Heart right ventricle (tissue), 16 donors: Measurements from ENCODE around the gene ATP6V0A1. TPM values are rescaled to one million over a fixed set of nuclear protein-coding genes. Genes with fewer than 3 reads are reported as not detected.
A peak's percentile ranks its signal among the peaks of the same experiment; 100 is the strongest.

ENCODE experiments used
- ATAC-seq, 8 donors: fragments of 200-7000 bp; cut with Tn5 transposase; one replicate each; pipeline ENCODE4 v1.9.1; 2020; ENCODE audit warnings: mild to moderate bottlenecking in 8 of 8, moderate library complexity in 8 of 8, moderate number of reproducible peaks in 1 of 8
- DNase-seq, 2 donors: peaks; one replicate each; pipeline ENCODE4 v3.0.0-alpha.2; 2020
- H3K27ac ChIP-seq, 10 donors: fragments of 200-600 bp; sonication (generic) in 2 of 10; one replicate each; pipeline versions ENCODE4 v1.5.0 to v1.8.0; 2020 to 2022; ENCODE audit warnings: mild to moderate bottlenecking in 3 of 10
- H3K27me3 ChIP-seq, 7 donors: fragments of 200-600 bp; one replicate each; pipeline ENCODE4 v1.8.0; 2021 to 2022; ENCODE audit warnings: mild to moderate bottlenecking in 2 of 7
- H3K36me3 ChIP-seq, 9 donors: fragments of 200-600 bp; sonication (generic) in 1 of 9; one replicate each; pipeline versions ENCODE4 v1.5.0 to v1.8.0; 2020 to 2022; ENCODE audit warnings: mild to moderate bottlenecking in 2 of 9
- H3K4me1 ChIP-seq, 9 donors: fragments of 200-600 bp; sonication (generic) in 1 of 9; one replicate each; pipeline versions ENCODE4 v1.5.0 to v1.8.0; 2020 to 2022; ENCODE audit warnings: mild to moderate bottlenecking in 4 of 9
- H3K4me3 ChIP-seq, 10 donors: fragments of 200-600 bp; sonication (generic) in 2 of 10; one replicate each; pipeline versions ENCODE4 v1.5.0 to v1.8.0; 2020 to 2022; ENCODE audit warnings: mild to moderate bottlenecking in 7 of 10, moderate library complexity in 2 of 10
- H3K9me3 ChIP-seq, 11 donors: fragments of 200-600 bp in 10 of 11; sonication (generic) in 2 of 11; one replicate each; pipeline versions ENCODE4 v1.5.0 to v1.8.0; 2013 to 2022; ENCODE audit warnings: mild to moderate bottlenecking in 2 of 11, control low read depth in 1 of 11, moderate library complexity in 1 of 11
- CTCF ChIP-seq, 9 donors: fragments of 200-600 bp; sonication (generic) in 2 of 9; IDR thresholded peaks; one replicate each; pipeline versions ENCODE4 v1.5.0 to v1.8.0; 2021 to 2022; ENCODE audit warnings: antibody characterized with exemption in 9 of 9, mild to moderate bottlenecking in 5 of 9, moderate library complexity in 1 of 9
- WGBS, 2 donors: extraction: QIAGEN DNeasy Blood & Tissue Kit; methylation state at CpG; one replicate each; pipeline ENCODE4 v1.1.7; 2013; ENCODE audit warnings: inconsistent platforms in 1 of 2; 5-methylcytosine and 5-hydroxymethylcytosine counted together
- intact Hi-C, 10 donors: fragments of 100-400 bp; cut with DNase I; formaldehyde crosslinking; loops; one replicate each; pipeline versions ENCODE4 v1.11.1 to v1.14.2; 2022
- microRNA-seq, 2 donors: library from miRNA; unstranded; fragments of <30 nt; microRNA quantifications; one replicate each; pipeline ENCODE4 v1.2.0, GENCODE V29; 2021
- polyA plus RNA-seq, 2 donors: library from polyadenylated mRNA; stranded (reverse); fragments of 200-250 nt; gene quantifications; one replicate each; pipeline ENCODE4 v1.2.3, GENCODE V29; 2013
- total RNA-seq, 10 donors: library from RNA; stranded (reverse); fragmentation: NEBNext Ultra II Directional in 3 of 10; extraction: Animal tissue kit (Norgen Biotek cat#: 25700) in 3 of 10; gene quantifications; one replicate each; pipeline versions ENCODE4 v1.2.1 to v1.2.4, GENCODE V29; 2021 to 2023
- donor health status: Arrhythmogenic right ventricular cardiomyopathy.
- donor health status: ischemic (EF 13 %, LVEDD 7.1; RV severe dilation, severe dysfunction).
- donor health status: healthy with polysubstance abuse.
- donor health status: DM: no; HTN: yes; CAD: no.
- donor health status: DM: no; HTN: no; CAD: no.
- donor health status: ischemic (EF 25% LVEDD 6.9; RV normal size, moderate dysfunction).
- donor health status: ischemic (EF 25% LVEDD 5.7; RV mildly dilated, moderate dysfunction).
- donor health status: healthy.
- donor health status: DM: yes; HTN: yes; CAD: no.
- donor health status: Ischemic cardiomyopathy.
- donor health status: ischemic (EF 35%, LVEDD 5.7; RV mildly dilated, moderate dysfunction).
- donor health status: nonischemic (EF 11% LVEDD 7.7; RV severe dilation, severe dysfunction).
- donor health status: DM: yes; HTN: yes; CAD: no.
- donor health status: PGD.
- donor health status: ischemic (EF 29% LVEDD 5.4; RV normal size, mild dysfunction).
- donor health status: nonischemic (EF 23%, LVEDD 6.1; RV moderate dilation, normal function).

ATP6V0A1 gene
- total and polyA plus RNA-seq, 12 donors, result 28.1 to 48.5 (median 34.4) TPM

GRCh38 chr17:42568341-42569111 is 109.8 kb downstream of the ATP6V0A1 start:
- peaks cover 8 to 56% (median 30%) of the 10 kb centered on the region in 9 donors for H3K4me1 ChIP-seq
- peak overlapping the region in 3 of 10 donors; percentile 78 to 91 (median 86) for H3K4me3 ChIP-seq
- no peak for TF ChIP-seq CTCF (IDR thresholded peaks at IDR 0.05)
- H3K27me3 ChIP-seq, result no peaks in the 10 kb centered on the region
- 87 to 88% methylated on average over 14 of the region's 14 CpGs for WGBS, 2 donors
- peak overlapping the region in 9 of 10 donors; percentile 34 to 99 (median 96) for H3K27ac ChIP-seq
- ATAC-seq (no peak), DNase-seq (no peak)
- intact Hi-C loops, result no loop called here
- peaks cover 5 to 80% (median 70%) of the 10 kb centered on the region in 9 donors for H3K36me3 ChIP-seq
- H3K9me3 ChIP-seq, result no peaks in the 10 kb centered on the region

GRCh38 chr17:42571435-42572225 is 113.0 kb downstream of the ATP6V0A1 start:
- peaks cover 2 to 58% (median 18%) of the 10 kb centered on the region in 9 donors for H3K4me1 ChIP-seq
- H3K27ac ChIP-seq, result peak overlapping the region in 1 of 10 donors; percentile 14
- no peak overlapping the region for H3K4me3 ChIP-seq
- DNase-seq (no peak), ATAC-seq (no peak)
- H3K36me3 ChIP-seq, result peaks cover 0 to 84% (median 60%) of the 10 kb centered on the region in 9 donors
- intact Hi-C loops, result loop anchor here in 4 of 10 donors (10.0 kb wide), 3 partner anchors 113 to 253 kb away; partner anchors contain the start of genes BECN1 (in 2 of the 4), CCR10 (in 1 of the 4), CNTNAP1 (in 1 of the 4) and RAMP2 (in 1 of the 4)
- 57 to 61% methylated on average over 12 of the region's 12 CpGs for WGBS, 2 donors
- no peak for TF ChIP-seq CTCF (IDR thresholded peaks at IDR 0.05)
- no peaks in the 10 kb centered on the region for H3K27me3 ChIP-seq
- no peaks in the 10 kb centered on the region for H3K9me3 ChIP-seq

Small RNAs within 50 kb of the gene (microRNA-seq; reads per million reads assigned to microRNA genes)
- gene MIR5010, result 5.6 to 7.2 reads per million in 2 donors
- gene MIR548AT, result 0 to 0.51 reads per million in 2 donors

Other genes starting within 250 kb of the ATP6V0A1 start
- 10 to 100 TPM; 26.3 to 34.7 (median 30.8) TPM for gene STAT5B, start 182.5 kb upstream of the ATP6V0A1 start, total RNA-seq
- 10 to 100 TPM; 14.4 to 22.5 TPM for gene STAT5B, start 182.5 kb upstream of the ATP6V0A1 start, polyA plus RNA-seq
- gene STAT5A, start 170.4 kb upstream of the ATP6V0A1 start, total RNA-seq, result 10 to 100 TPM; 13.4 to 28.5 (median 16.1) TPM
- gene STAT5A, start 170.4 kb upstream of the ATP6V0A1 start, polyA plus RNA-seq, result 10 to 100 TPM in 1 of 2 donors, 1 to 10 TPM in 1; 8.2 to 11.9 TPM
- gene STAT3, start 70.4 kb upstream of the ATP6V0A1 start, total RNA-seq, result 100 to 1,000 TPM in 8 of 10 donors, 10 to 100 TPM in 2; 87.2 to 398 (median 115) TPM
- 10 to 100 TPM; 33.9 to 61.7 TPM for gene STAT3, start 70.4 kb upstream of the ATP6V0A1 start, polyA plus RNA-seq
- 100 to 1,000 TPM; 176 to 300 (median 241) TPM for gene CAVIN1, start 35.6 kb upstream of the ATP6V0A1 start, total RNA-seq
- gene CAVIN1, start 35.6 kb upstream of the ATP6V0A1 start, polyA plus RNA-seq, result 100 to 1,000 TPM; 131 to 198 TPM
- 10 to 100 TPM in 5 of 10 donors, 1 to 10 TPM in 5; 6.8 to 16.0 (median 9.8) TPM for gene NAGLU, start 77.4 kb downstream of the ATP6V0A1 start, total RNA-seq
- gene NAGLU, start 77.4 kb downstream of the ATP6V0A1 start, polyA plus RNA-seq, result 10 to 100 TPM; 17.0 to 18.3 TPM
- gene HSD17B1, start 94.0 kb downstream of the ATP6V0A1 start, total RNA-seq, result 1 to 10 TPM in 2 of 10 donors, under 1 TPM in 8; 0.50 to 2.3 (median 0.78) TPM
- 1 to 10 TPM; 2.2 to 2.6 TPM for gene HSD17B1, start 94.0 kb downstream of the ATP6V0A1 start, polyA plus RNA-seq
- 10 to 100 TPM; 29.7 to 56.9 (median 32.9) TPM for gene COASY, start 103.3 kb downstream of the ATP6V0A1 start, total RNA-seq
- 10 to 100 TPM; 46.8 to 50.8 TPM for gene COASY, start 103.3 kb downstream of the ATP6V0A1 start, polyA plus RNA-seq
- 10 to 100 TPM; 45.7 to 87.2 (median 56.4) TPM for gene MLX, start 108.2 kb downstream of the ATP6V0A1 start, total RNA-seq
- 10 to 100 TPM; 55.8 to 61.2 TPM for gene MLX, start 108.2 kb downstream of the ATP6V0A1 start, polyA plus RNA-seq
- gene PSMC3IP, start 118.9 kb downstream of the ATP6V0A1 start, total RNA-seq, result 1 to 10 TPM; 1.1 to 3.1 (median 1.6) TPM
- gene PSMC3IP, start 118.9 kb downstream of the ATP6V0A1 start, polyA plus RNA-seq, result 1 to 10 TPM; 2.9 TPM
- 10 to 100 TPM; 18.5 to 29.9 (median 25.2) TPM for gene RETREG3, start 150.5 kb downstream of the ATP6V0A1 start, total RNA-seq
- gene RETREG3, start 150.5 kb downstream of the ATP6V0A1 start, polyA plus RNA-seq, result 10 to 100 TPM in 1 of 2 donors, 1 to 10 TPM in 1; 9.8 to 16.1 TPM
- 10 to 100 TPM; 28.2 to 59.8 (median 43.7) TPM for gene TUBG1, start 150.8 kb downstream of the ATP6V0A1 start, total RNA-seq
- gene TUBG1, start 150.8 kb downstream of the ATP6V0A1 start, polyA plus RNA-seq, result 100 to 1,000 TPM in 1 of 2 donors, 10 to 100 TPM in 1; 33.9 to 107 TPM
- 10 to 100 TPM; 10.6 to 20.4 (median 14.7) TPM for gene TUBG2, start 200.4 kb downstream of the ATP6V0A1 start, total RNA-seq
- gene TUBG2, start 200.4 kb downstream of the ATP6V0A1 start, polyA plus RNA-seq, result 10 to 100 TPM in 1 of 2 donors, 1 to 10 TPM in 1; 9.8 to 21.3 TPM
- gene PLEKHH3, start 218.1 kb downstream of the ATP6V0A1 start, total RNA-seq, result 10 to 100 TPM; 12.8 to 34.8 (median 22.0) TPM
- gene PLEKHH3, start 218.1 kb downstream of the ATP6V0A1 start, polyA plus RNA-seq, result 10 to 100 TPM; 23.6 to 42.1 TPM
- 1 to 10 TPM; 1.0 to 4.8 (median 1.7) TPM for gene CCR10, start 223.0 kb downstream of the ATP6V0A1 start, total RNA-seq
- gene CCR10, start 223.0 kb downstream of the ATP6V0A1 start, polyA plus RNA-seq, result 1 to 10 TPM; 1.5 to 3.8 TPM
- 10 to 100 TPM in 2 of 10 donors, 1 to 10 TPM in 8; 2.2 to 28.3 (median 3.5) TPM for gene CNTNAP1, start 223.7 kb downstream of the ATP6V0A1 start, total RNA-seq
- gene CNTNAP1, start 223.7 kb downstream of the ATP6V0A1 start, polyA plus RNA-seq, result 1 to 10 TPM; 2.3 to 9.6 TPM